Kidney (tissue), 14 donors: ENCODE data around the gene NUDT16L1. TPM values are rescaled to one million over a fixed set of nuclear protein-coding genes. Genes with fewer than 3 reads are reported as not detected.
A peak's percentile ranks its signal among the peaks of the same experiment; 100 is the strongest.

Source experiments
- DNase-seq, 5 donors: peaks; one replicate each; pipeline ENCODE4 v3.0.0-alpha.2; 2013 to 2020
- FAIRE-seq: peaks from 2 replicates; lab custom pipeline; 2012; peaks lifted over from hg19 to GRCh38; lab: Jason Lieb, UNC
- H3K27ac ChIP-seq, 2 donors: one replicate each; pipeline ENCODE4 v1.7.0; 2013; ENCODE audit warnings: low read depth in 2 of 2, low read length in 2 of 2, inconsistent platforms in 1 of 2
- H3K27me3 ChIP-seq: one replicate; pipeline ENCODE4 v1.7.1; 2013; ENCODE audit warnings: low read length, inconsistent platforms; ENCODE audit not compliant: control insufficient read depth, insufficient read depth
- H3K36me3 ChIP-seq, 3 donors: one replicate each; pipeline versions ENCODE4 v1.7.0 to v1.7.1; 2013; ENCODE audit warnings: low read length in 3 of 3, control low read depth in 1 of 3, inconsistent platforms in 1 of 3; ENCODE audit not compliant: insufficient read depth in 3 of 3, control insufficient read depth in 2 of 3
- H3K4me1 ChIP-seq, 3 donors: one replicate each; pipeline versions ENCODE4 v1.7.0 to v1.7.1; 2013; ENCODE audit warnings: low read length in 3 of 3, inconsistent platforms in 1 of 3, low read depth in 1 of 3; ENCODE audit not compliant: control insufficient read depth in 2 of 3, insufficient read depth in 2 of 3
- H3K4me3 ChIP-seq, 3 donors: one replicate each; pipeline versions ENCODE4 v1.7.0 to v1.8.1; 2013; ENCODE audit warnings: low read length in 3 of 3, control low read depth in 1 of 3, inconsistent platforms in 1 of 3
- H3K9ac ChIP-seq, 3 donors: one replicate each; pipeline versions ENCODE4 v1.7.0 to v1.7.1; 2013; ENCODE audit warnings: low read length in 3 of 3, control low read depth in 1 of 3, inconsistent platforms in 1 of 3
- H3K9me3 ChIP-seq, 3 donors: one replicate each; pipeline versions ENCODE4 v1.7.0 to v1.7.1; 2013; ENCODE audit warnings: low read length in 3 of 3, control low read depth in 1 of 3, inconsistent platforms in 1 of 3; ENCODE audit not compliant: control insufficient read depth in 2 of 3, insufficient read depth in 1 of 3
- CTCF ChIP-seq: IDR thresholded peaks from 3 replicates; pipeline ENCODE4 v1.5.1; 2012; ENCODE audit warnings: mild to moderate bottlenecking, moderate library complexity, borderline replicate concordance; ENCODE audit not compliant: insufficient read depth; ENCODE audit errors: extremely low read depth
- intact Hi-C: fragments of 100-400 bp; cut with DNase I; formaldehyde crosslinking; loops from one replicate; pipeline ENCODE4 v1.11.1; 2022
- polyA plus RNA-seq: library from polyadenylated mRNA; stranded (reverse); fragments of 350-450 nt; fragmentation: Illumina TruSeq; extraction: RNeasy Lipid Tissue Mini Kit (QIAGEN cat#74804); gene quantifications from one replicate; pipeline ENCODE4 v1.2.3, GENCODE V29; 2014; ENCODE audit warnings: low read depth, low replicate concordance; ENCODE audit not compliant: insufficient read depth
- total RNA-seq: library from RNA; stranded (reverse); fragmentation: NEBNext Ultra II Directional; extraction: Animal tissue kit (Norgen Biotek cat#: 25700); gene quantifications from one replicate; pipeline ENCODE4 v1.2.1, GENCODE V29; 2021
- donor health status: control.
- donor health status: control.
- donor health status: control.
- donor health status: control.
- donor health status: control.
- donor health status: DM: yes; HTN: yes; CAD: no.
- donor health status: Normal renal cell carcinoma (clear cell type).

The NUDT16L1 gene
- total and polyA plus RNA-seq, 2 donors from 2014 or later, result 30.6 to 69.4 TPM

- peaks cover 0 to 10% (median 7%) of the 10 kb centered on the region in 3 donors for H3K4me1 ChIP-seq
- no peak for TF ChIP-seq CTCF
- DNase-seq (peak in 4 of 5 donors; percentile 66 to 80 (median 72)), FAIRE-seq (no peak)
- no peaks in the 10 kb centered on the region for H3K27me3 ChIP-seq
- H3K27ac ChIP-seq, result no peak overlapping the region
- H3K9me3 ChIP-seq, result no peaks in the 10 kb centered on the region
- H3K36me3 ChIP-seq, result peaks cover 0 to 6% (median 4%) of the 10 kb centered on the region in 3 donors
- no peak overlapping the region for H3K9ac ChIP-seq
- H3K4me3 ChIP-seq, result no peak overlapping the region
- intact Hi-C loops, result no loop called here
Observed at GRCh38 chr16:4683255-4684057, 9.9 kb upstream of the NUDT16L1 start.

GRCh38 chr16:4684058-4684715, 9.2 kb upstream of the NUDT16L1 start:
- FAIRE-seq (no peak), DNase-seq (peak in 1 of 5 donors; percentile 75)
- peaks cover 0 to 5% (median under 1%) of the 10 kb centered on the region in 3 donors for H3K4me1 ChIP-seq
- H3K27me3 ChIP-seq, result no peaks in the 10 kb centered on the region
- H3K9me3 ChIP-seq, result no peaks in the 10 kb centered on the region
- H3K36me3 ChIP-seq, result peaks cover 0 to 6% (median 4%) of the 10 kb centered on the region in 3 donors
- H3K9ac ChIP-seq, result no peak overlapping the region
- no peak for TF ChIP-seq CTCF
- H3K27ac ChIP-seq, result no peak overlapping the region
- intact Hi-C loops, result no loop called here
- no peak overlapping the region for H3K4me3 ChIP-seq

- Histone ChIP-seq H3K4me3 (no peak overlapping the region), H3K27ac (no peak overlapping the region), H3K36me3 (peaks cover 0 to 6% (median 4%) of the 10 kb centered on the region in 3 donors), H3K9me3 (no peaks in the 10 kb centered on the region), H3K27me3 (no peaks in the 10 kb centered on the region), H3K9ac (no peak overlapping the region), H3K4me1 (no peaks in the 10 kb centered on the region)
- no peak for DNase-seq
- intact Hi-C loops, result no loop called here
- no peak for FAIRE-seq
- TF ChIP-seq CTCF, result no peak
Observed at GRCh38 chr16:4684763-4685162, 8.6 kb upstream of the NUDT16L1 start.
